NCI-H2081 treated with DMSO at 0.1 percent for 48 hours (cell line): Measurements from ENCODE around the gene CMTM5.
"Not testable (repeated sequence)": the region's sequence is repeated elsewhere in the genome, so short reads cannot be mapped to it uniquely, and the experiment has no call there.

Source experiments
- DNase-seq: peaks from one replicate; lab custom pipeline; 2025; lab: John Stamatoyannopoulos, UW

The CMTM5 gene

GRCh38 chr14:23399591-23399990, 22.7 kb downstream of the CMTM5 start:
- no peak for DNase-seq

GRCh38 chr14:23400496-23401149, 23.8 kb downstream of the CMTM5 start:
- DNase-seq = not testable (repeated sequence)

GRCh38 chr14:23401291-23401690, 24.4 kb downstream of the CMTM5 start:
- DNase-seq = no peak

GRCh38 chr14:23402296-23403138, 25.7 kb downstream of the CMTM5 start:
- no peak for DNase-seq

GRCh38 chr14:23403139-23403438, 26.2 kb downstream of the CMTM5 start:
- no peak for DNase-seq

- DNase-seq = no peak
Measured at GRCh38 chr14:23403908-23404307, 27.1 kb downstream of the CMTM5 start.

- no peak for DNase-seq
Measured at GRCh38 chr14:23404331-23404900, 27.6 kb downstream of the CMTM5 start.

- no peak for DNase-seq
Measured at GRCh38 chr14:23405096-23405495, 28.2 kb downstream of the CMTM5 start.

GRCh38 chr14:23405516-23406025, 28.7 kb downstream of the CMTM5 start:
- no peak for DNase-seq

- no peak for DNase-seq
Measured at GRCh38 chr14:23406244-23406643, 29.4 kb downstream of the CMTM5 start.

GRCh38 chr14:23406725-23407355, 30.0 kb downstream of the CMTM5 start:
- no peak for DNase-seq

- DNase-seq = no peak
Measured at GRCh38 chr14:23407516-23408306, 30.9 kb downstream of the CMTM5 start, which contains the start of gene MYH6. TSS of gene MYH6 (minus strand) at chr14:23408273. CDS start at chr14:23407223, 1,050 bp downstream.

- no peak for DNase-seq
Measured at GRCh38 chr14:23408307-23408630, 31.4 kb downstream of the CMTM5 start.

GRCh38 chr14:23409475-23409874, 32.6 kb downstream of the CMTM5 start:
- no peak for DNase-seq

GRCh38 chr14:23409966-23410635, 33.3 kb downstream of the CMTM5 start:
- DNase-seq = no peak

- DNase-seq = no peak
Measured at GRCh38 chr14:23411563-23412525, 35.0 kb downstream of the CMTM5 start.

GRCh38 chr14:23413681-23414080, 36.8 kb downstream of the CMTM5 start:
- no peak for DNase-seq

- no peak for DNase-seq
Measured at GRCh38 chr14:23414254-23414653, 37.4 kb downstream of the CMTM5 start.

- no peak for DNase-seq
Measured at GRCh38 chr14:23414906-23415820, 38.3 kb downstream of the CMTM5 start.
